Measurements from ENCODE around the gene RAPGEF1.
"Not testable (repeated sequence)": the region's sequence is repeated elsewhere in the genome, so short reads cannot be mapped to it uniquely, and the experiment has no call there.

Gene RAPGEF1

DNA sequence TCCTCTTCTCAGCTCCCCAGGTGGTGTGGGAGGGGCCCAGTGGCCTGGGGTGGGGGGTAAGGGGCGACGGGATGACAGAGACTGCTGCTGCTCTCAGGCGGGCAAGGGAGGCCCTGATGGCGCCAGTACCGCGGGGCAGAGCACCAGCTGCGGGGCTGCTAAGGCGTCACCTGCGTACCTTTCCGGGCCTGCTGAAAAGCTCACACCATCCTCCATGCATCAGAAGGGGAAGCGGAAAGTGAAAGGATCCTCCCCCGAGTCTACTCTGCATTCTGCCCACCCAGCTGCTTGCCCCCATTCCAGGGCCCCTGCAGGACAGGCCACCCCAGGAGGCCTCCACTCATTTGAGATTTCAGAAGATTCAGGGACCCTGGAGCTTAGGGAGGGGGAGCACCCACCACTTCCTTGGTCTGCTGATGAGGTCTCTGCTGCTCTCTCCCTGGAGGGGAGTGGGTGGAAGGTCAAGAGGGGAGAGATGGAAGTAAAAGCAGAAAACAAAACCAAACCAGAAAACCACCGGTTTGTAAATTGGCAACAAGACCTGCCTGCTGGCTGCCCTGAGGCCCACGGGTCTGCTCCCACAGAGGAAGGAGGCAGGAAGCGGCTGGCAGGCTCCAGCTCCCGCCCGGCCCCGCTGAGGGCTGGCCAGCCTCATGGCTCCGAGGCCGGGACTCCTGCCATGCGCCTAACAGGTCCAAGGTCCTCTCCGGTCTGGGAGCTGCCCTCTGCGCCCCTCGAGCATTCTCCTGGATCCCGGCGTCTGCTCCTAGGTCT, 161.0 kb downstream of the RAPGEF1 start:
- no peak for DNase-seq (ENCODE audit: insufficient read length, low spot score)
- no peak for FAIRE-seq

DNA sequence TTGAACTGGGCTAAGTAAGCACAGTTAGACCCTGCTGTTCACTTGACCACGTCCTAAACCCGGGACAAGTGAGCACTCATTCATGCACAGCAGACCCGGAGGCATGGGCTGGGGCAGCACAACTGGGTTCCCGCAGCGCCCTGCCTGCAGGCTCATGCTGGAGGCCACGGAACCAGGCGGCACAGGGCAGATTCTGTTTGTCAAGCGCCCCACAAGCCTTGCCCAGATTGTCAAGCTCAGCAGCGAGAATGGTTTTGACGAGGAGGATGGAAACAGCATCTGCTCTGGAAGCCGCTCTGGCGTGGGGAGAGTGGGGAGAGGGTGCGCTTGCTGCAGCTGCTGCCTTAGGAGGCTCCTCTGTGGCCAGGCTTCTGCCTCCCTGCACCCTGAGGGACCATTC, 161.9 kb downstream of the RAPGEF1 start:
- no peak for FAIRE-seq
- no peak for DNase-seq (ENCODE audit: insufficient read length, low spot score)

DNA sequence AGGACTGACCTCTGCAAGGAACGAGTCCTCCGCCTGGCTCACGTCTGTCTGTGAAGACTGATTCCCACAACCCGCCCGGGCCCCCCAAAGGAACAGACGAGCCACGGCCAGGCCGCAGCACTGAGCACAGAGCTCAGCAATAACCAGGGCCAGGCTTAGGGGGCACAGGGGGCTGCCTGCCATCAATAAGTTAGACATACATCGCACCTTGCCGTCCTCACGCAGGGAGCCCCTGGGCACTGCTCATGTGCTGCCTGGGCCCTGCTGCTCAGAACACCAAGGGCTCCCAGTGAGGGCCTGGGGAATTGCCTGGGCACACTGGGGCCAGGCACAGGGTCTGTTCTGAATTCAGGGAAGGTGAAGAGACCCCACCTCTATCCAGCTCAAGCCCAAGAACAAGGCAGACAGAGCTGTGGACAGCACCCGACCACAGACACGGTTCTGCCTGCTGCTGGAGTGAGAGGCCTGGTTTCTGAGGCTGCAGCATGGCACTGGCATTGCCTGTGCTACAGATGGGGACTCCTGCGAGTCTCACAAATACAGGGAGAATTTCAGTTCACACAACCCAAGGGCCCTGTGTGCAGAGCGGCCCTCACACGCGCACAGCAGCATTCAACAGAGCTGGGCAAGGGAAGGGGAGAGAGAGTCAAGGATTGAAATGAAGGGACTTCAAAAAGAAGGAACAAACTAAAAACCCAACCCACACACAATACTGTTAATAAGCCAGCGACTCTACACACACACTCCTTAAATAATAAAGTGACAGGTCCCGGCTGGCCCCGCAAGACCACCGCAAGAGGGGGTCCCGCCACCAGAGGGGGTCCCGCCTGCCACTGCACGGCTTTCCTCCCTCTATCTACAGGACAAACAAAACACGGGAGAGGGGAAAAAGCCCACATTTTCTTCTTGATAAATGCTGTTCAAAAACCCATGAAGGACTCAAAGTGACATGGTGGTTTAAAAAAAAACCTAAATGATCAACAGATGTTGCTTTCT, 162.6 kb downstream of the RAPGEF1 start:
- FAIRE-seq (no peak), DNase-seq (ENCODE audit: insufficient read length, low spot score) (no peak)

DNA sequence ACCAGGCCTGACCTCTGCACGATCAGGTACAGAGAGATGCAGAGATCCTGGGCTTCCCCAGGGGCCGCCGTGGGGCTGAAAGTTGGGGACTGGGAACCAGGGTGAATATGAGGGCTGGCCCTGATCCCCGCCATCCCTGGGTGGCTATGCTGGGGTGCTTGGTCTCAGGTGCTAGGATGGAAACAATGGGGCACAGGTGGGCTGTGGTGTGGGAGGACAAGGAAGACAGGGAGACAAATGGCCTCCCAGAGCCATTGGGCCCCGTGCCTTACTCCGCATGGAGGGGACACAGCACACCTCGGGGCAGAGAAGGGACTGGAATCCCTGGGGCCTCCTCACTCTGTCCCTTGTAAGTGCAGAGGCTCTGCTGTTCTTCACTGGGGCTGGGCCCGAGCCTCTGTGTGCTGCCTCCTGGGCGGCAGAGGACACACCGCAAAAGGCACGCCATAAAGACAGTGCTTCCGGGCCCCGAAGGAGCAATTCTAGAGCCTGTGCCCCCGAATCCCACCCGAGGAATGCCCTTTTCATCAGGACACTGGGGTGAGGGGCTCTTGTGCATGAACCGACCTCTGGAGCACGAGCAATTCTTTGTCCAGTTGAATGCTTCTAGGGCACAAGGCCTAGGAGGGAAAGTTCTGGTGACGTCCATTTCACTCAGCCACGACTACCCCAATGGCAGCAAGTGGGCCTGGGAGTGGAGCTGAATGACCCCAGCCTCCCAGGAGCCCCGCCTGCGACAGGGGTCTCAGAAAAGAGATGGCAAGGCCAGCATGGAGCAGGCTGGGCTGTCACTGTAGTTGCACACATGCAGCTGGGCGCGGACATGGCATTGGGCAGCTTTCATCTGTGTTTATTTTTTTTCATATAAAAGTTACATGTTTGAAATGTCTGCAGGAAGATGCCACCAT, 163.7 kb downstream of the RAPGEF1 start:
- FAIRE-seq, result no peak
- DNase-seq (ENCODE audit: insufficient read length, low spot score), result no peak

DNA sequence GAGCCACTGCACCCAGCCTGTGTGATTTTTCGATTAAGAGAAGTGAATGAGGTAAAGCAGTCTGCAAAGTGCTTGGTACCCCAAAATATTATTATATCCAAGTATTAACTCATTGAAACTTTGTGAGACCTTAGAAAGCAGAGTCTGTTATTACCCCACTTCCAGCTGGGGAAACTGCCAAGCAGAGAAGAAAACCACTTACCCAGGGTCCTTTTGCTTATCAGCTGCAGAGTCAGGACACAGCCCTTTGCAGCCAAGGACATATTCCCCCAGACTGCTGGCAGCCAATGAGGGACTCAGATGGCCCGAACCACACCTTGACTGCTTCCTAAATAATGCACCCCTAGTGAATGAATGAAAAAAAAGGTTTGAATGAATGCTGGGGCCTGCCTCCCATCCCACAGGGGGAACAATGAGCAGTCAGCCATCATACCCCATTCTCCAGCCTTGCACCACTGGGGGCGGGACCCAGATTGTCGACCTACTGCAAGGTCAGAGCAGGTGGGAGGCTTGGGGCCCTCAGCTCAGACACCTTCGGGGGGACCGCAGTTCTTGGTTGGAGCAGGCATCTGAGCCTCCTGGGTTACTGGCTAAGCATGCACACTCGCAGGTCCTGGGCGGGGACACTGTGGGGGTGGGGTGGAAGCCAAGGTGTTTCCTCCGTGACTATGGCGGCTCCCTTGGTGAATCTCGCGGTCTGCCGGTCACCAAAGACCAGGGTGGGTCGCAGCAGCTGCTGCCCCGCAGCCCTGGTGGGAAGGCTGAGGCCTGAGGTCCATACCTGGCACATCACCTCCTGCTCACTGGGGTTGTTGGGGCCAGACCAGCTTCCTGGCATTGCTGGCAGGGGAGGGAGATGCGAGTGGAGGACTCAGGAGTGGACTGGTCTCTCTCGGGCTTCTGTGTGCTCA, 164.9 kb downstream of the RAPGEF1 start:
- no peak for DNase-seq (ENCODE audit: insufficient read length, low spot score)
- FAIRE-seq, result no peak

DNA sequence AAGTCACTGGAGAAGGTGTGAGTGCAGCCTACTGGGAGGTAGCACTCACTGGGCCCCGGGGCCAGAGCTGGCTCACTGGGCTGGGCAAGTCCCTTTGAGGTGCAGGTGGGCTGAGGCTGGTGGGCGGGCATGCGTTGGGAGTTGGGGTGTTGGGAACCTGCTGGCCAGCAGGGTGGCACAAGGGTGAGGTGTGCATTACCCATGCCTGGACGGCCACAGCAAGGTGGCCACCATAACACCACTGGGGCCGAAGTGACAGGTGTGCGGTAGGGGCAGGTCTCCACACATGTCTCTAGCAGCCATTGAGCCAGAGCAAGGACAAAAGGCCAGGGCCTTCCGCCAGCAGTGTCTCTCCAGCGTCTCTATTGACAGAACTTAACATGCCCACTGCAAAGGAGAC, 172.0 kb downstream of the RAPGEF1 start:
- FAIRE-seq, result no peak
- DNase-seq (ENCODE audit: insufficient read length, low spot score), result no peak

DNA sequence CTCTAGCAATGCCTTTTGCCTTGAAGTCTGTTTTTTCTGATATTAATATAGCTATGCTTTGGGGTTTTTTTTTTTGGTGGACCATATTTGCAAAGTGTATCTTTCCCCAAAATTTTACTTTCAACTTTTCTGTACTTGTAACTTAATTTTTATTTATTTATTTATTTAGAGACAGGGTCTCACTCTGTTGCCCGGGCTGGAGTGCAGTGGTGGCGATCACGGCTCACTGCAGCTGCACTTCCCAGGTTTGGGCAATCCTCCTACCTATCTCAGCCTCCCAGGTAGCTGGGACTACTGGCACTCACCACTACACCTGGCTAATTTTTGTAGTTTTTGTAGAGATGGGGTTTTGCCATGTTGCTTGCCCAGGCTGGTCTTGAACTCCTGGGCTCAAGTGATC, 173.7 kb downstream of the RAPGEF1 start:
- DNase-seq (ENCODE audit: insufficient read length, low spot score) (no peak), FAIRE-seq (no peak)

DNA sequence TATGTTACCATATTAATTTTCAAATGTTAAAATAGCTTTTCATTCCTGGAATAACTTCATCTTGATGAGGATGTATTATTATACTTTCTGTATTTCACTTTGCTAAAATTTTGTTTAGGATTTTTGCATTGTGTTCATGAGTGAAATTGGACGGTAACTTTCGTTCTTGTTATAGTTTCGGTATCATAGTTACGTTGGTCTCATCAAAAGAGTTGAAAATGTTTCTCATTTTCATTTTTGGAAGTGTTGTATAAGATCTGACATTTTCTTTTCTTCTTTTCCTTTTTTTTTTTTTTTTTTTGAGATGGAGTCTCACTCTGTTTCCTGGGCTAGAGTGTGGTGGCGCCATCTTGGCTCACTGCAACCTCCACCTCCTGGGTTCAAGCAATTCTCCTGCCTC, 174.5 kb downstream of the RAPGEF1 start:
- FAIRE-seq (no peak), DNase-seq (ENCODE audit: insufficient read length, low spot score) (no peak)

DNA sequence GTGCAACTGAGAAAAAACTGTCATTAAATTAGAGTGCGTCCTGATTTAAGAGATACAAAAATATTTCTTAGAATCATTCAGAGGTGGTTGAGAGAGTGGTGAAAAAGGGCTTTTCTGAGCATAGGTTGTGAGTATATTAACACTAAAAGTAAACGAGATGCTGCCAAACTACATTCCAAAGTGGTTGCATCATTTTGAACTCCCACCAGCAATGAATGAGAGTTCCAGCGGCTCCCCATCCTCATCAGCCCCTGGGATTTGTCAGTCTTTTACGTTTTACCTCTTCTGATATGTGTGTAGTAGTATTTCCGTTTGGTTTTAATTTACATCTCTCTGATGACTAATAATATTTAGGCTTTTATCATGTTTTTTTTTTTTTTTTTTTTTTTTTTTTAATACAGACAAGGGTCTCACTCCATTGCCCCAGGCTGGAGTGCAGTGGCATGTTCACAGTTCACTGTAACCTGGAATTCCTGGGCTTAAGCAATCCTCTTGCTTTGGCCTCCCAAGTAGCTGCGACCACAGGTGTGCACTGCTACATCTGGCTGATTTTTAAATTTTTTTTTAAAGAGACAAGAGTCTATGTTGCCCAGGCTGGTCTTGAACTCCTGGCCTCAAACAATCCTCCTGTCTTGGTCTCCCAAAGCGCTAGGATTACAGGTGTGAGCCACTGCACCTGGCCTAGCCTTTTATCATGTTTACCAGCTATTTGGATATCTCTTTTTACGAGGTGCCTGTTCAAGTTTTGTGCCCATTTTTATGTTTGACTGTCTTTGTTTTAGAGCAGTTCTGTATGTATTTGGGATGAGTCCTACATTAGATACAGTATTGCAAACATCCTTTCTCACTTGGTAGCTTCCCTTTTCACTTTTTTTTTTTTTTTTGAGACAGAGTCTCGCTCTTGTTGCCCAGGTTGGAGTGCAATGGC, 177.6 kb downstream of the RAPGEF1 start:
- DNase-seq (ENCODE audit: insufficient read length, low spot score) (peak; percentile 20), FAIRE-seq (no peak)

DNA sequence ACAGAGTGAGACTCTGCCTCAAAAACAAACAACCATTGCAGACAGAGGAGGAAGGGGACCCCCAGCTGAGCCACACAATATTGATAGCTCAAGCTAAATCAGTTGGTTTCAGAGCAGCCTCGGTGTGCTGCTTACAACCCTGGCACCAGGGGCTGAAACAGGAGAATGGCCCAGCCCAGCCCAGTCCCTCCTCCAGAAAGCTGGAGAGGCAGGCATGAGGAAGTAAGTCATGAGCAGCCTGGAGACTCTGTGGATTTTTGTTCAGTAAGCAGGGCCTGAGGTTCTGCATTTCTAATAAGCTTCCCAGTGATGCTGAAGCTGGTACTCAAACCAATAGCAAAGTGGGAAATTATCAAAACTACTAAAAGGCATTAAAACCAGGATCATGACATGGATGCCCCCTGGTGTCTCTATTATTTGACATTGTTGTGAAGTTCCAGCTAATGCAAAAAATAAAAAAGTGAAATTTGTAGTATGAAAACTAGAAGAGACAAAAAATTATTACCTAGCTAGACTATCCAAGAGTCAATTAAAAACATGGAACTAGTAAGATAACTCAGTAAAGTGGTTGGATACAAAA, 180.4 kb downstream of the RAPGEF1 start:
- FAIRE-seq (no peak), DNase-seq (ENCODE audit: insufficient read length, low spot score) (no peak)

DNA sequence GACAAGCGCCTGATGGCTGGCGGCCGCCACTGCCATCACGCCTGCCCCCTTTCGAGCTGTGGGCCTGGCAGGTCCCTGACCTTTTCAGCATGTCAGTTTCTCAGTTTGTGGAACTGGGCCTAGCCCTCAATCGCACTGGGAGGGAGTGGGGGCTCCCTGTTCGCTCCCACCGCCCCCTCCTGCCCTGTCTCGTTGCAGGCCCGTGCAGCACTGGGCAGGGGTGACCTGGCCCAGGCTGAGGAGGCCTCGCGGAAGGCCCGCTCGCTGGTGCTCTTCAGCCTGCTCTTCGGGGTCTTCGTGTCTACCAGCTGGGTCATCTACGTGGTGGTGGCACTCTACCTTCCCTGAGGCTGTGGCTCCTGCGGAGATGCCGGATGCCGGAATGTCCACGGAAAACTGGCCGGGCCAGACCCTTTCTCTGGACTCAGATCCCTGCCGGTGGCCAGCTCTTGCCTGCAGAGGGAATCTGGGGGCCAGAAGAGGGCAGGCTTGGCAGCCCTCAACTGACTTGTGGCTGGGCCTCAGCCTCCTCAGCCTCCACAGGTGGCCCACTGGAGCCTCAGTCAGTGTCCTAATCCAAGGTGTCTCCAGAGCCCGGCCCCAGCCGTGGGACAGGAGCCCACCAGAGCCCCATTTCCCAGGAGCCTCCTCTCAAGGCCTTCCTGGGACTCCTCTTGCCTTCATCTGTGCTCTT, 181.9 kb downstream of the RAPGEF1 start:
- FAIRE-seq, result no peak

DNA sequence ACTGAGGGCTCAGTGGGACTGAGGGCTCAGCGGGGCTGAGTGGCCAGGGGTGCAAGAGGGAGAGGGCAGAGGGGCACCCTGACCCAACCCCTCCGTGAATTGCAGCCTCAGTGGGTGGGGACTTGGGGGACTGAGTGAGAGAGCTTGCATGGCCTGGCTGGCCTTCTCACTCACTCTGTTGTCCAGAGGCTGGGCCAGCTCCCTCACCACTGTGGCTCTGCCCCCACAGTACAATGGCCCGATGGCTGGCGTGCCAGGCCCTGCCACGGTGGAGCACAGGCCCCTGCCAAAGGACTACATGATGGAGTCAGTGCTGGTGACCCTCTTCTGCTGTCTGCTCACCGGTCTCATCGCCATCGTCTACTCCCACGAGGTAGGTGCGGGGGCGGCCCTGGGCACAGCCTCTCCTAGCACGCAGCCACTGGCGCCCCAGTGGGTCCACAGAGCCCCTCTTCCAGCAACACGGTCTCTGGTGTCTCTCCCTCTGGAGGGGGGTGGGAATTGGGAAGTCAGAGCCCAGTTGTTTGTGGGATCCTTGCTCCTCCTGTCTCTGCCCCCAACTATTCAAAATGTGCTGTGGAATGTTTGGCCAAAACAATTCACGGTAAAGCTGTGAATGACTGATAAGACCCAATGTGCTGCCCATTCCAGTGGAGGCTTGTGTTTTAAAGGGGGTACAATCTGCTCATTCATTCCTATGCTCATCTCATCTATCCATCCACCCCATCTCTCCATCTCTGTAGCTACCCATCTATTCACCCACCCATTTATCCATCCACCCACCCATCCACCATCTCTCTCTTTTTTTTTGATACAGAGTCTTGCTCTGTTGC, 183.8 kb downstream of the RAPGEF1 start:
- FAIRE-seq (no peak), DNase-seq (ENCODE audit: insufficient read length, low spot score) (no peak)

More for the DNA sequence above, 181.9 kb downstream of the RAPGEF1 start:
- DNase-seq (ENCODE audit: insufficient read length, low spot score), result no peak

DNA sequence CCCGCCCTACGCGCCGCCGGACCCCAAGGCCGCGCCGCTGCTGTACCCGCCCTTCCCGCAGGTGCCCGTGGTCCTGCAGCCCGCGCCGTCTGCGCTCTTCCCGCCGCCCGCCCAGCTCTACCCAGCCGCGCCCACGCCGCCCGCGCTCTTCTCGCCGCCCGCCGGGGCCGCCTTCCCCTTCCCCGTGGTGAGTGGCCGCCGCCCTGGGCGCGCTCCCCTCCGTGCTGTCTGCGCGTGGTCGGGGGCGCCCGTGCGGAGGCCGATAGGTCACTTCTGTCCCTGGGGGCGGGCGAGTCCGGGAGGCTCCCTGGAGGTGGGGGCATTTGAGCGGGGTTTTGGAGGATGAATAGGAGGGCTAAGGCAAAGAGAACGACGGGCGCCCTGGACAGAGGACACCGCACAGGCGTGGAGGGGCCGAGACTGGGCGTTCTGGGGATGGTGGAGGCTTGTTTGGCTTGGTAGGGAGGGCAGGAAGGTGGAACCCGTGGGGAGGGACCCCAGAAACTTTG, 185.0 kb downstream of the RAPGEF1 start:
- no peak for DNase-seq (ENCODE audit: insufficient read length, low spot score)
- no peak for FAIRE-seq

DNA sequence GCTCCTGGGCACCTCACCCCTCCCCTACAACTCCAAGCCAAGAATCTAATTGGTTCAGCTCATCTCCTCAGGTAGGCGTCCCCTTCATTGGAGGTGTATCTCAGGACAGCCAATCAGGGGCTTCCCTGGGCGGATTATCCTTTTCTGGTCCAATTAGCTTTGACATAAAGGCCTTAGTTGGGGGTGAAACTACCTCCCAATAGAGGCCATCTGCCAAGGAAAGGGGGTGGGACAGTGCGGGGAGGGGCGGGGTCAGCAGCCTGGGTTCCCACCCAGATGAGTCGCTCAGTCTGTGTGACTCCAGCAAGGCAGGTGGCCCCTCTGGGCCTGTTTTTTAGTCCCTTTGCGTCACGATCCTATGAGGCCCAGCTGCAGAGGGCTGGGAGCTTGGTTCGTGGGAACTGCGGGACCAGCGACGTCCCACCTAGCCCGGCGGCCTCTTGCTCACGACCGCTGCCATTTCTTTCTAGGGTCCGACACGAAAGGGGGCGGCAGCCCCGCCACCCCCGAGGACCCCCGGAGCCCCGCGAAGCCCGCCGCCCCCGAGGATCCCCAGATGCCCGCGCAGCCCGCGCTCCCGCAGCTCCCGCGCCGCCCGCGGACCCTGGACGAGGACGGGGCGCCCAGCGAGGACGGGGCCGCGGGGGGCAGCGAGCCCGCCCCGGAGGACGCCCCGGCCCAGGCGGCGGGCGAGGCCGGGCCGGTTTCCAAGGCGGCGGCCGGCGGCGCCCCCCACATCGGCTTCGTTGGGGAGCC, 185.6 kb downstream of the RAPGEF1 start:
- no peak for DNase-seq (ENCODE audit: insufficient read length, low spot score)

DNA sequence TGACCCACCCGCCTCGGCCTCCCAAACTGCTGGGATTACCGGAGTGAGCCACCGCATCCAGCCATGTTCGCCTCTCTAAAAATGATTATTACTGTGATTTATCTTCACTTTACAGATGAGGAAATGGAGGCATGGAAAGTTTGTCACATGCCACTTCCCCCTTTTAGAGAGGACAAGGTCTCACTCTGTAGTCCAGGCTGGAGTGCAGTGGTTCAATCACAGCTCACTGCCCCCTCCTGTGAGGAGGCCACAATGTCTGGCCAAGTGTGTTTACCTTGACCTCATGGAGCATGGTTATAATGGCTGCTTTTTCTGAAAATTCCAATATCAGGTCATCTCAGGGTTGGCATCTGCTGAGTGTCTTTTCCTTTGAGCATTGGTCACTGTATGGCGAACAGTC, 187.8 kb downstream of the RAPGEF1 start:
- DNase-seq (ENCODE audit: insufficient read length, low spot score), result no peak

More for the DNA sequence above, 185.6 kb downstream of the RAPGEF1 start:
- no peak for FAIRE-seq

DNA sequence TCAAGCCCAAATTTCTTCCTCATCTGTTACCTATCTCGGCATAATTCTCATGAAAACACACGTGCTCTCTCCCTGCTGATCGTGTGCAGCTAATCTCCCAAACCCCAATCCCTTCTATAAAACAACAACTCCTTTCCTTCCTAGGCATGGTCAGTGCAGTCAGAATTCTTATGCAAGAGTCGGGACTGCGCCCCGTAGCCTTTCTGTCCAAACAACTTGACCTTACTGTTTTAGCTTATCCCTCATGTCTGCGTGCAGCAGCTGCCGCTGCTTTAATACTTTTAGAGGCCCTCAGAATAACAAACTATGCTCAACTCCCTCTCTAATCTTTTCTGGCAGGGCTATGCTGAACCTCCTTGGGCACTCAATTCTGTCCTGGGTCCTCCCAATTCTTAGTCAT, 189.4 kb downstream of the RAPGEF1 start:
- FAIRE-seq; DNase-seq (ENCODE audit: insufficient read length, low spot score): not testable (repeated sequence)

More for the DNA sequence above, 187.8 kb downstream of the RAPGEF1 start:
- no peak for FAIRE-seq

Data from HTR-8/SVneo (cell line).